IMR-90 (cell line): Measurements from ENCODE around the gene PRKCE. TPM values are rescaled to one million over a fixed set of nuclear protein-coding genes. Genes with fewer than 3 reads are reported as not detected.

ENCODE experiments used
- ATAC-seq: fragments of 200-7000 bp; cut with Tn5 transposase; 2 replicates; pipeline ENCODE4 v1.9.1; 2020; ENCODE audit warnings: low read depth, mild to moderate bottlenecking, moderate library complexity
- BruUV-seq: library from RNA; stranded (reverse); fragments of 400-500 nt; replicated peaks from 2 replicates; lab custom pipeline; 2021; lab: Mats Ljungman, UMichigan
- CTCF ChIA-PET: fragments of 300-600 bp; formaldehyde crosslinking; extraction: SDS; loops from one replicate; lab custom pipeline; 2021; ENCODE audit warnings: antibody characterized with exemption; lab: Yijun Ruan, JAX
- POLR2A ChIA-PET: fragments of 300-600 bp; sonication (Branson Sonifier 250); formaldehyde crosslinking; loops from one replicate; lab custom pipeline; 2022; ENCODE audit warnings: antibody characterized with exemption; ENCODE audit not compliant: unreplicated experiment; lab: Charles Lee
- DNase-seq: peaks from one replicate; pipeline ENCODE4 v3.0.0; 2013
- H2AFZ ChIP-seq: replicated peaks from 2 replicates; pipeline ENCODE3; 2013; ENCODE audit warnings: low read length, mild to moderate bottlenecking; ENCODE audit not compliant: poor library complexity
- H2AK5ac ChIP-seq: 2 replicates; pipeline ENCODE4 v1.6.1; 2013; ENCODE audit warnings: low read depth, low read length, inconsistent platforms
- H2AK9ac ChIP-seq: replicated peaks from 2 replicates; pipeline ENCODE3; 2013; ENCODE audit warnings: mild to moderate bottlenecking, low read depth, low read length, moderate library complexity; ENCODE audit not compliant: poor library complexity
- H2BK120ac ChIP-seq: 2 replicates; pipeline ENCODE4 v1.6.1; 2013; ENCODE audit warnings: low read depth, low read length, inconsistent platforms
- H2BK15ac ChIP-seq: 3 replicates; pipeline ENCODE4 v1.6.1; 2013; ENCODE audit warnings: low read depth, low read length, inconsistent platforms
- H2BK20ac ChIP-seq: 2 replicates; pipeline ENCODE4 v1.6.1; 2013; ENCODE audit warnings: low read depth, mild to moderate bottlenecking, inconsistent platforms, low read length, moderate library complexity
- H2BK5ac ChIP-seq: 2 replicates; pipeline ENCODE4 v1.6.1; 2013; ENCODE audit warnings: mild to moderate bottlenecking, low read depth, low read length, inconsistent platforms; ENCODE audit not compliant: poor library complexity, severe bottlenecking
- H3K14ac ChIP-seq: replicated peaks from 2 replicates; pipeline ENCODE4 v1.6.1; 2013; ENCODE audit warnings: low read depth, low read length, inconsistent platforms
- H3K18ac ChIP-seq: 2 replicates; pipeline ENCODE4 v1.6.1; 2013; ENCODE audit warnings: low read depth, low read length, control low read depth
- H3K23ac ChIP-seq: 2 replicates; pipeline ENCODE4 v1.6.1; 2013; ENCODE audit warnings: low read depth, low read length, inconsistent platforms
- H3K27ac ChIP-seq: 2 replicates; pipeline ENCODE4 v1.5.1; 2013; ENCODE audit warnings: mild to moderate bottlenecking, control low read depth, low read length; ENCODE audit not compliant: insufficient read depth
- H3K27me3 ChIP-seq: 2 replicates; pipeline ENCODE4 v1.6.1; 2013; ENCODE audit warnings: low read length; ENCODE audit not compliant: control insufficient read depth, insufficient read depth
- H3K36me3 ChIP-seq: 2 replicates; pipeline ENCODE4 v1.6.1; 2013; ENCODE audit warnings: low read length, mixed read lengths; ENCODE audit not compliant: control insufficient read depth, insufficient read depth
- H3K4ac ChIP-seq: 2 replicates; pipeline ENCODE4 v1.6.1; 2013; ENCODE audit warnings: low read depth, low read length, inconsistent platforms
- H3K4me1 ChIP-seq: 2 replicates; pipeline ENCODE4 v1.6.1; 2013; ENCODE audit warnings: low read length, mixed read lengths; ENCODE audit not compliant: control insufficient read depth, insufficient read depth
- H3K4me2 ChIP-seq: 2 replicates; pipeline ENCODE4 v1.6.1; 2013; ENCODE audit warnings: low read depth, mild to moderate bottlenecking, control low read depth, low read length, moderate library complexity
- H3K4me3 ChIP-seq: 2 replicates; pipeline ENCODE4 v1.5.1; 2013; ENCODE audit warnings: low read depth, mild to moderate bottlenecking, control low read depth, low read length, moderate library complexity; ENCODE audit not compliant: insufficient read depth
- H3K56ac ChIP-seq: 2 replicates; pipeline ENCODE4 v1.6.1; 2013; ENCODE audit warnings: low read length, inconsistent platforms; ENCODE audit not compliant: insufficient read depth; ENCODE audit errors: extremely low read depth
- H3K79me1 ChIP-seq, 2 experiments: 2 replicates each; pipeline ENCODE4 v1.6.1; 2013; ENCODE audit warnings: low read length in 2 of 2, inconsistent platforms in 1 of 2, low read depth in 1 of 2
- H3K9ac ChIP-seq: 2 replicates; pipeline ENCODE4 v1.6.1; 2013; ENCODE audit warnings: low read depth, low read length, control low read depth
- H3K9me1 ChIP-seq: 2 replicates; pipeline ENCODE4 v1.6.1; 2013; ENCODE audit warnings: low read length, inconsistent platforms; ENCODE audit not compliant: insufficient read depth
- H3K9me3 ChIP-seq: 2 replicates; pipeline ENCODE4 v1.6.1; 2013; ENCODE audit warnings: low read length; ENCODE audit not compliant: control insufficient read depth, insufficient read depth
- H4K20me1 ChIP-seq: 2 replicates; pipeline ENCODE4 v1.6.1; 2013; ENCODE audit warnings: low read length, inconsistent platforms; ENCODE audit not compliant: insufficient read depth
- H4K5ac ChIP-seq: 2 replicates; pipeline ENCODE4 v1.6.1; 2013; ENCODE audit warnings: mild to moderate bottlenecking, low read depth, low read length, control low read depth
- H4K8ac ChIP-seq, 2 experiments: 2 replicates each; pipeline ENCODE4 v1.6.1; 2013; ENCODE audit warnings: low read depth in 2 of 2, low read length in 2 of 2, control low read depth in 1 of 2, inconsistent platforms in 1 of 2
- H4K91ac ChIP-seq: 2 replicates; pipeline ENCODE4 v1.6.1; 2013; ENCODE audit warnings: low read depth, low read length, inconsistent platforms; ENCODE audit not compliant: insufficient read depth
- BHLHE40 ChIP-seq: fragments of 150-350 bp; IDR thresholded peaks from 2 replicates; pipeline ENCODE4 v1.6.1; 2016; ENCODE audit warnings: mild to moderate bottlenecking, low read depth, low read length
- CEBPB ChIP-seq: IDR thresholded peaks from 2 replicates; pipeline ENCODE4 v1.6.1; 2012; ENCODE audit warnings: low read depth, low read length, improper control_type of control experiment
- MAFK ChIP-seq: IDR thresholded peaks from 2 replicates; pipeline ENCODE4 v1.6.1; 2012; ENCODE audit warnings: low read depth, low read length, improper control_type of control experiment
- MAZ ChIP-seq: IDR thresholded peaks from 2 replicates; pipeline ENCODE4 v1.6.1; 2012; ENCODE audit warnings: low read depth, mild to moderate bottlenecking, low read length, improper control_type of control experiment, moderate library complexity, borderline replicate concordance
- MXI1 ChIP-seq: IDR thresholded peaks from 2 replicates; pipeline ENCODE4 v1.6.1; 2012; ENCODE audit warnings: low read depth, mild to moderate bottlenecking, low read length, moderate library complexity, borderline replicate concordance
- NFE2L2 ChIP-seq: fragments of 150-350 bp; IDR thresholded peaks from 2 replicates; pipeline ENCODE4 v1.6.1; 2016; ENCODE audit warnings: low read depth, mild to moderate bottlenecking, low read length
- POLR2A ChIP-seq: IDR thresholded peaks from 2 replicates; pipeline ENCODE4 v1.6.1; 2012; ENCODE audit warnings: mild to moderate bottlenecking, low read depth, low read length
- RAD21 ChIP-seq: IDR thresholded peaks from 2 replicates; pipeline ENCODE4 v1.6.1; 2012; ENCODE audit warnings: low read length, improper control_type of control experiment
- RCOR1 ChIP-seq: IDR thresholded peaks from 2 replicates; pipeline ENCODE4 v1.6.1; 2012; ENCODE audit warnings: mild to moderate bottlenecking, low read length, improper control_type of control experiment; ENCODE audit not compliant: insufficient replicate concordance
- RFX5 ChIP-seq: IDR thresholded peaks from 2 replicates; pipeline ENCODE4 v1.8.0; 2012; ENCODE audit warnings: low read depth, mild to moderate bottlenecking, low read length, moderate library complexity
- SMC3 ChIP-seq: fragments of 150-350 bp; IDR thresholded peaks from 2 replicates; pipeline ENCODE4 v1.6.1; 2016; ENCODE audit warnings: low read depth, mild to moderate bottlenecking, antibody characterized with exemption, low read length, moderate library complexity
- WGBS, 2 experiments: methylation state at CpG; one replicate each; pipeline versions ENCODE4 v1.1.5 to v1.1.7; 2013; ENCODE audit warnings: missing lambda C conversion rate in 2 of 2; ENCODE audit not compliant: insufficient read length in 1 of 2; ENCODE audit errors: extremely low coverage in 2 of 2; 5-methylcytosine and 5-hydroxymethylcytosine counted together
- dilution Hi-C: fragments of 300-500 bp; cut with HindIII; formaldehyde crosslinking; loops from one replicate; pipeline ENCODE4 v1.14.3; 2018; ENCODE audit warnings: low sequenced_read_pairs; ENCODE audit not compliant: unreplicated experiment
- in situ Hi-C: fragments of 300-500 bp; cut with MboI; formaldehyde crosslinking; loops from 3 replicates; pipeline ENCODE4 v1.14.3; 2019; ENCODE audit warnings: low sequenced_read_pairs, inconsistent platforms, mixed read lengths
- intact Hi-C: fragments of 100-400 bp; cut with micrococcal nuclease; formaldehyde crosslinking; loops from 2 replicates; pipeline ENCODE4 v1.10.0; 2022
- polyA plus RNA-seq, 3 experiments: library from polyadenylated mRNA; depleted of rRNA; stranded (reverse); fragments of >200 nt; gene quantifications; 2 replicates each; pipeline ENCODE4 v1.2.3, GENCODE V29; 2012; ENCODE audit warnings: low replicate concordance in 1 of 3
- total RNA-seq: library from RNA; depleted of rRNA; stranded (reverse); fragments of >200 nt; gene quantifications from 2 replicates; pipeline ENCODE4 v1.2.3, GENCODE V29; 2012
- TF ChIP-seq, protein P1 (sequence below): fragments of 150-350 bp; IDR thresholded peaks from 2 replicates; pipeline ENCODE4 v1.6.1; 2017; ENCODE audit warnings: mild to moderate bottlenecking, antibody characterized with exemption, low read length, low read depth
- TF ChIP-seq, protein P2 (sequence below): conservative IDR thresholded peaks from 2 replicates; pipeline ENCODE4 v1.5.1; 2012; ENCODE audit warnings: mild to moderate bottlenecking, low read depth, low read length, improper control_type of control experiment
- TF ChIP-seq, protein P3 (sequence below): fragments of 150-350 bp; IDR thresholded peaks from 2 replicates; pipeline ENCODE4 v1.6.1; 2016; ENCODE audit warnings: low read depth, mild to moderate bottlenecking, low read length, moderate library complexity, borderline replicate concordance

PRKCE gene
- total and polyA plus RNA-seq, 2 of the 4 experiments (the other 2 are of a cell fraction) = 8.1 to 32.4 TPM

DNA sequence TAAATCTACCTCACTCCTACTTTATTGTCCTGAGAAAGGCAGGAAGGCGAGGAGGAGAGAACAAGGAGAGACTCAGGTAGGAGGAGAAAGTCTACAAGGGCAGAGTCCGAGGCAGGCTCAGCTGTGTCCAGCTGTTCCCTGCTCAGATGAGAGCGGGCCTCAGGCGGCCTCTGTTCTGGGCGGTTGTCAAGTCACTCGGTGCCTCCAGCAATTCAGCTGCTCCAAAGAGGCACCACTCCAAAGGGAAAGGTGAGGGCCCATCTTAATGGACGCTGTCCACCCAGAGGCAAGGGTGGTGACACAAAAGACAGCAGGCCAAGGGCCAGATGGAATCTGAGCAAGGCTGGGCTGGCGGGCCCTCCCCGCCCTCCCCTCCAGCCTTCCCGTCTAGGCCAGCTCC, 544.3 kb downstream of the PRKCE start:
- Histone ChIP-seq H4K5ac (no peak overlapping the region), H3K23ac (no peak overlapping the region), H2BK120ac (no peak overlapping the region; the same call in 1 of the 2 replicates), H3K4me3 (no peak overlapping the region), H2AFZ (no peak overlapping the region), H3K4me1 (peaks cover 2% of the 10 kb centered on the region), H3K79me1 (no peaks in the 10 kb centered on the region), H3K18ac (no peak overlapping the region), H2AK5ac (no peak overlapping the region), H2BK20ac (no peak overlapping the region), H3K4ac (no peak overlapping the region), H3K56ac (no peak overlapping the region), H3K27me3 (no peaks in the 10 kb centered on the region; the same call in 1 of the 2 replicates), H3K14ac (no peak overlapping the region), H3K36me3 (no peaks in the 10 kb centered on the region), H2BK5ac (no peak overlapping the region), H3K4me2 (no peak overlapping the region), H3K9me1 (peaks cover 16% of the 10 kb centered on the region), H2BK15ac (no peak overlapping the region), H4K20me1 (no peaks in the 10 kb centered on the region), H4K91ac (no peak overlapping the region), H2AK9ac (no peak overlapping the region), H3K27ac (no peak overlapping the region), H4K8ac (no peak overlapping the region), H3K9ac (no peak overlapping the region), H3K9me3 (no peaks in the 10 kb centered on the region)
- TF ChIP-seq RCOR1 (no peak), MAFK (no peak), POLR2A (no peak), NFE2L2 (no peak), BHLHE40 (no peak), RAD21 (no peak), MXI1 (no peak), SMC3 (no peak), MAZ (no peak), RFX5 (no peak), CEBPB (no peak)
- TF ChIP-seq, protein P1, sequence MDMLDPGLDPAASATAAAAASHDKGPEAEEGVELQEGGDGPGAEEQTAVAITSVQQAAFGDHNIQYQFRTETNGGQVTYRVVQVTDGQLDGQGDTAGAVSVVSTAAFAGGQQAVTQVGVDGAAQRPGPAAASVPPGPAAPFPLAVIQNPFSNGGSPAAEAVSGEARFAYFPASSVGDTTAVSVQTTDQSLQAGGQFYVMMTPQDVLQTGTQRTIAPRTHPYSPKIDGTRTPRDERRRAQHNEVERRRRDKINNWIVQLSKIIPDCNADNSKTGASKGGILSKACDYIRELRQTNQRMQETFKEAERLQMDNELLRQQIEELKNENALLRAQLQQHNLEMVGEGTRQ = no peak
- TF ChIP-seq, protein P2, sequence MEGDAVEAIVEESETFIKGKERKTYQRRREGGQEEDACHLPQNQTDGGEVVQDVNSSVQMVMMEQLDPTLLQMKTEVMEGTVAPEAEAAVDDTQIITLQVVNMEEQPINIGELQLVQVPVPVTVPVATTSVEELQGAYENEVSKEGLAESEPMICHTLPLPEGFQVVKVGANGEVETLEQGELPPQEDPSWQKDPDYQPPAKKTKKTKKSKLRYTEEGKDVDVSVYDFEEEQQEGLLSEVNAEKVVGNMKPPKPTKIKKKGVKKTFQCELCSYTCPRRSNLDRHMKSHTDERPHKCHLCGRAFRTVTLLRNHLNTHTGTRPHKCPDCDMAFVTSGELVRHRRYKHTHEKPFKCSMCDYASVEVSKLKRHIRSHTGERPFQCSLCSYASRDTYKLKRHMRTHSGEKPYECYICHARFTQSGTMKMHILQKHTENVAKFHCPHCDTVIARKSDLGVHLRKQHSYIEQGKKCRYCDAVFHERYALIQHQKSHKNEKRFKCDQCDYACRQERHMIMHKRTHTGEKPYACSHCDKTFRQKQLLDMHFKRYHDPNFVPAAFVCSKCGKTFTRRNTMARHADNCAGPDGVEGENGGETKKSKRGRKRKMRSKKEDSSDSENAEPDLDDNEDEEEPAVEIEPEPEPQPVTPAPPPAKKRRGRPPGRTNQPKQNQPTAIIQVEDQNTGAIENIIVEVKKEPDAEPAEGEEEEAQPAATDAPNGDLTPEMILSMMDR = no peak
- TF ChIP-seq, protein P3, sequence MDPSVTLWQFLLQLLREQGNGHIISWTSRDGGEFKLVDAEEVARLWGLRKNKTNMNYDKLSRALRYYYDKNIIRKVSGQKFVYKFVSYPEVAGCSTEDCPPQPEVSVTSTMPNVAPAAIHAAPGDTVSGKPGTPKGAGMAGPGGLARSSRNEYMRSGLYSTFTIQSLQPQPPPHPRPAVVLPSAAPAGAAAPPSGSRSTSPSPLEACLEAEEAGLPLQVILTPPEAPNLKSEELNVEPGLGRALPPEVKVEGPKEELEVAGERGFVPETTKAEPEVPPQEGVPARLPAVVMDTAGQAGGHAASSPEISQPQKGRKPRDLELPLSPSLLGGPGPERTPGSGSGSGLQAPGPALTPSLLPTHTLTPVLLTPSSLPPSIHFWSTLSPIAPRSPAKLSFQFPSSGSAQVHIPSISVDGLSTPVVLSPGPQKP = no peak
- in situ Hi-C loops (no loop called here), dilution Hi-C loops (no loop called here), intact Hi-C loops (no loop called here)
- ATAC-seq (no peak), DNase-seq (no peak)
- WGBS, 2 experiments = 95% methylated on average over 4 of the region's 10 CpGs; no CpG with 5 or more reads in 1 of the 2 experiments
- POLR2A ChIA-PET = no interaction called here
- CTCF ChIA-PET = no interaction called here
- no TSS peak for BruUV-seq
